HL-60/S4 treated with retinoic acid at 250 ng/mL for 4 days and 3 days (cell line): Measurements from ENCODE around the gene MAGEA8.
"Not testable (repeated sequence)": the region's sequence is repeated elsewhere in the genome, so short reads cannot be mapped to it uniquely, and the experiment has no call there.

ENCODE experiments used
- in situ Hi-C: fragments of 300-500 bp; cut with MboI; formaldehyde crosslinking; loops from 2 replicates; pipeline ENCODE4 v1.7.0; 2022; ENCODE audit warnings: low sequenced_read_pairs

The MAGEA8 gene

GRCh38 chrX:149903889-149904748, 23.1 kb downstream of the MAGEA8 start:
- in situ Hi-C loops: no loop called here

GRCh38 chrX:149908308-149908707, 27.3 kb downstream of the MAGEA8 start:
- in situ Hi-C loops: no loop called here

- in situ Hi-C loops: no loop called here
These were observed 27.7 kb downstream of the MAGEA8 start for GRCh38 chrX:149908727-149909126.

- in situ Hi-C loops: no loop called here
These were observed 28.6 kb downstream of the MAGEA8 start for GRCh38 chrX:149909324-149910177.

- in situ Hi-C loops: no loop called here
These were observed 29.3 kb downstream of the MAGEA8 start for GRCh38 chrX:149910178-149910695.

- in situ Hi-C loops: no loop called here
These were observed 35.9 kb downstream of the MAGEA8 start for GRCh38 chrX:149916745-149917392.

- in situ Hi-C loops: not testable (repeated sequence)
These were observed 42.9 kb downstream of the MAGEA8 start for GRCh38 chrX:149923836-149924235.

- in situ Hi-C loops: not testable (repeated sequence)
These were observed 43.5 kb downstream of the MAGEA8 start for GRCh38 chrX:149924434-149924833.

GRCh38 chrX:149927245-149927963, 46.4 kb downstream of the MAGEA8 start:
- in situ Hi-C loops: not testable (repeated sequence)

GRCh38 chrX:149927964-149928258, 46.9 kb downstream of the MAGEA8 start:
- in situ Hi-C loops: not testable (repeated sequence)

GRCh38 chrX:149928635-149929034, 47.7 kb downstream of the MAGEA8 start:
- in situ Hi-C loops: not testable (repeated sequence)

- in situ Hi-C loops: not testable (repeated sequence)
These were observed 48.4 kb downstream of the MAGEA8 start, which contains the start of gene HSFX4 for GRCh38 chrX:149929400-149929799. HSFX4 (plus strand) TSS chrX:149929573; CDS start chrX:149929645, 72 bp downstream.

GRCh38 chrX:149931355-149931754, 50.4 kb downstream of the MAGEA8 start:
- in situ Hi-C loops: not testable (repeated sequence)

GRCh38 chrX:149932150-149932549, 51.2 kb downstream of the MAGEA8 start:
- in situ Hi-C loops: not testable (repeated sequence)

GRCh38 chrX:149932970-149933369, 52.0 kb downstream of the MAGEA8 start:
- in situ Hi-C loops: not testable (repeated sequence)

GRCh38 chrX:149933547-149933946, 52.6 kb downstream of the MAGEA8 start:
- in situ Hi-C loops: not testable (repeated sequence)
